ENCODE measurements around the gene TRAPPC10.

The TRAPPC10 gene

GRCh38 chr21:44028287-44028659 is 16.2 kb downstream of the TRAPPC10 start:
- Histone ChIP-seq H3K79me1 (ENCODE audit: low read depth, low read length) (peaks cover 17% of the 10 kb centered on the region), H3K14ac (ENCODE audit: low read length) (no peak overlapping the region), H3K4ac (ENCODE audit: low read length) (no peak overlapping the region), H3K18ac (ENCODE audit: low read length) (no peak overlapping the region), H2BK120ac (ENCODE audit: low read depth, low read length) (no peak overlapping the region), H3K23ac (ENCODE audit: low read depth, low read length, poor library complexity) (no peak overlapping the region), H2AFZ (ENCODE audit: low read length) (no peak overlapping the region), H4K91ac (ENCODE audit: low read depth, low read length, poor library complexity) (no peak overlapping the region), H3K9me3 (replicated peaks in 1 of 2; ENCODE audit: control insufficient read depth in 2 of 2, insufficient read depth in 1 of 2, low read depth in 1 of 2, low read length in 2 of 2) (peaks cover 0 to 7% of the 10 kb centered on the region in 2 donors), H3K4me1 (ENCODE audit: control insufficient read depth in 2 of 2, insufficient read depth in 1 of 2, low read depth in 1 of 2, low read length in 2 of 2) (peaks cover 4 to 17% of the 10 kb centered on the region in 2 donors), H3K36me3 (replicated peaks in 1 of 2; ENCODE audit: control insufficient read depth in 2 of 2, insufficient read depth in 2 of 2, low read length in 2 of 2) (peaks cover 2 to 15% of the 10 kb centered on the region in 2 donors), H3K27ac (replicated peaks; ENCODE audit: low read length) (no peak overlapping the region), H3K27me3 (ENCODE audit: control insufficient read depth in 3 of 3, insufficient read depth in 3 of 3, low read depth in 1 of 3, low read length in 3 of 3) (no peaks in the 10 kb centered on the region), H3K4me3 (ENCODE audit: low read length in 2 of 2) (no peak overlapping the region), H2BK12ac (ENCODE audit: low read length) (no peak overlapping the region), H3K9ac (ENCODE audit: low read depth, low read length, poor library complexity) (no peak overlapping the region), H2AK5ac (ENCODE audit: low read depth, low read length) (no peak overlapping the region), H2BK15ac (ENCODE audit: low read length) (no peak overlapping the region), H3K4me2 (ENCODE audit: insufficient read depth, low read length, poor library complexity, severe bottlenecking) (no peak overlapping the region), H4K8ac (ENCODE audit: low read depth, low read length) (no peak overlapping the region), H2BK5ac (ENCODE audit: low read length) (no peak overlapping the region)
- DNase-seq (ENCODE audit: low spot score): no peak
- WGBS, 2 donors (ENCODE audit: extremely low coverage in 2 of 2, insufficient read length in 2 of 2, insufficient replicate concordance in 1 of 2): no CpG with 5 or more reads among the region's 6 CpGs

GRCh38 chr21:44029460-44030087 is 17.5 kb downstream of the TRAPPC10 start:
- Histone ChIP-seq H2AK5ac (ENCODE audit: low read depth, low read length) (no peak overlapping the region), H2BK120ac (ENCODE audit: low read depth, low read length) (no peak overlapping the region), H3K79me1 (ENCODE audit: low read depth, low read length) (peaks cover 17% of the 10 kb centered on the region), H2BK15ac (ENCODE audit: low read length) (no peak overlapping the region), H3K27ac (replicated peaks; ENCODE audit: low read length) (no peak overlapping the region), H3K4me1 (ENCODE audit: control insufficient read depth in 2 of 2, insufficient read depth in 1 of 2, low read depth in 1 of 2, low read length in 2 of 2) (peaks cover 4 to 17% of the 10 kb centered on the region in 2 donors), H2BK5ac (ENCODE audit: low read length) (no peak overlapping the region), H3K9ac (ENCODE audit: low read depth, low read length, poor library complexity) (no peak overlapping the region), H3K14ac (ENCODE audit: low read length) (no peak overlapping the region), H3K23ac (ENCODE audit: low read depth, low read length, poor library complexity) (peak overlapping the region; percentile 92), H3K4me2 (ENCODE audit: insufficient read depth, low read length, poor library complexity, severe bottlenecking) (no peak overlapping the region), H4K8ac (ENCODE audit: low read depth, low read length) (no peak overlapping the region), H3K9me3 (replicated peaks in 1 of 2; ENCODE audit: control insufficient read depth in 2 of 2, insufficient read depth in 1 of 2, low read depth in 1 of 2, low read length in 2 of 2) (peaks cover 0 to 7% of the 10 kb centered on the region in 2 donors), H2BK12ac (ENCODE audit: low read length) (no peak overlapping the region), H3K27me3 (ENCODE audit: control insufficient read depth in 3 of 3, insufficient read depth in 3 of 3, low read depth in 1 of 3, low read length in 3 of 3) (no peaks in the 10 kb centered on the region), H3K4ac (ENCODE audit: low read length) (no peak overlapping the region), H4K91ac (ENCODE audit: low read depth, low read length, poor library complexity) (no peak overlapping the region), H3K18ac (ENCODE audit: low read length) (no peak overlapping the region), H3K36me3 (replicated peaks in 1 of 2; ENCODE audit: control insufficient read depth in 2 of 2, insufficient read depth in 2 of 2, low read length in 2 of 2) (peaks cover 6 to 26% of the 10 kb centered on the region in 2 donors), H3K4me3 (ENCODE audit: low read length in 2 of 2) (no peak overlapping the region), H2AFZ (ENCODE audit: low read length) (no peak overlapping the region)
- no CpG with 5 or more reads among the region's 6 CpGs for WGBS, 2 donors (ENCODE audit: extremely low coverage in 2 of 2, insufficient read length in 2 of 2, insufficient replicate concordance in 1 of 2)
- no peak for DNase-seq (ENCODE audit: low spot score)

DNA sequence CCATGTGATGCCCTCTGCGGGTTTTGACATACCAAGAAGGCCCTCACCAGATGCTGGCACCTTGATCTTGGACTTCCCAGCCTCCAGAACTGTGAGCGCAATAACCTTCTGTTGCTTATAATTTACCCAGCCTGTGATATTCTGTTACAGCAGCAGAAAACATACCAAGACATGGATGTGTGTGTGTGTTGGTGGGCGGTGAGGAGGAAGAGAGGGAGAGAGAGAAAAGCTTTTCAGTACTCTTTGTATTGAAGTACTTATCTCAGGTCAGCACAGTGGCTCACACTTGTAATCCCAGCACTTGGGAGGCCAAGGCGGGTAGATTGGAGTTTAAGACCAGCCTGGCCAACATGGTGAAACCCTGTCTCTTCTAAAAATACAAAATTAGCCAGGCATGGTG is 23.1 kb downstream of the TRAPPC10 start:
- H3K4me2 ChIP-seq (ENCODE audit: insufficient read depth, low read length, poor library complexity, severe bottlenecking): no peak overlapping the region
- no peak overlapping the region for H4K8ac ChIP-seq (ENCODE audit: low read depth, low read length)
- H2BK15ac ChIP-seq (ENCODE audit: low read length): no peak overlapping the region
- no peak overlapping the region for H2BK120ac ChIP-seq (ENCODE audit: low read depth, low read length)
- H3K18ac ChIP-seq (ENCODE audit: low read length): no peak overlapping the region
- no peak overlapping the region for H2AK5ac ChIP-seq (ENCODE audit: low read depth, low read length)
- H4K91ac ChIP-seq (ENCODE audit: low read depth, low read length, poor library complexity): no peak overlapping the region
- H3K36me3 ChIP-seq (replicated peaks in 1 of 2; ENCODE audit: control insufficient read depth in 2 of 2, insufficient read depth in 2 of 2, low read length in 2 of 2): peaks cover 34 to 70% of the 10 kb centered on the region in 2 donors
- no peak overlapping the region for H3K14ac ChIP-seq (ENCODE audit: low read length)
- peaks cover 2% of the 10 kb centered on the region for H3K79me1 ChIP-seq (ENCODE audit: low read depth, low read length)
- H2AFZ ChIP-seq (ENCODE audit: low read length): no peak overlapping the region
- H3K4me1 ChIP-seq (ENCODE audit: control insufficient read depth in 2 of 2, insufficient read depth in 1 of 2, low read depth in 1 of 2, low read length in 2 of 2): no peaks in the 10 kb centered on the region
- no peaks in the 10 kb centered on the region for H3K9me3 ChIP-seq (replicated peaks in 1 of 2; ENCODE audit: control insufficient read depth in 2 of 2, insufficient read depth in 1 of 2, low read depth in 1 of 2, low read length in 2 of 2)
- no peak overlapping the region for H2BK12ac ChIP-seq (ENCODE audit: low read length)
- no peak overlapping the region for H2BK5ac ChIP-seq (ENCODE audit: low read length)
- no CpG with 5 or more reads among the region's 4 CpGs for WGBS, 2 donors (ENCODE audit: extremely low coverage in 2 of 2, insufficient read length in 2 of 2, insufficient replicate concordance in 1 of 2)
- no peak overlapping the region for H3K23ac ChIP-seq (ENCODE audit: low read depth, low read length, poor library complexity)
- H3K9ac ChIP-seq (ENCODE audit: low read depth, low read length, poor library complexity): no peak overlapping the region
- H3K27me3 ChIP-seq (ENCODE audit: control insufficient read depth in 3 of 3, insufficient read depth in 3 of 3, low read depth in 1 of 3, low read length in 3 of 3): no peaks in the 10 kb centered on the region
- no peak overlapping the region for H3K4me3 ChIP-seq (ENCODE audit: low read length in 2 of 2)
- no peak overlapping the region for H3K4ac ChIP-seq (ENCODE audit: low read length)
- no peak overlapping the region for H3K27ac ChIP-seq (replicated peaks; ENCODE audit: low read length)
- no peak for DNase-seq (ENCODE audit: low spot score)

DNA sequence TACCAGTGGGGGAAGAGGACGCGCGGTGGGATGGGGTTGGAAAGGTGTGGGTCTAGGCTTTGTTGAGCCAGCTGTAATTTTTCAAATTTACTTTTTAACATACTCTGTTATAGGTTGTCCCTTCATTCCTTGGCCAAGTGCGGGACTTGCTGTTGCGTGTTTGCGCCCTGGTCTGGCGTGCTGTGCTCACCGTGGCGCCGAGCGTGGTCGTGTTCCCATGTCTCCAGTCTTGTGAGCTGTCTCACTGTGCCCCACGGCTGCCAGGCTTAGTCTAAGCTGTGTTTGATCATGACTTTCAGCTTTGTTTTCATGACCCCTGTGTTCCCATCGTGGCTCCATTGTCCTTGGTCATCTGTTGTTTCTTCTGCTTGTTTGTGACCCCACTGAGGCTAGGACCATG is 26.0 kb downstream of the TRAPPC10 start:
- H4K8ac ChIP-seq (ENCODE audit: low read depth, low read length): no peak overlapping the region
- no peaks in the 10 kb centered on the region for H3K9me3 ChIP-seq (replicated peaks in 1 of 2; ENCODE audit: control insufficient read depth in 2 of 2, insufficient read depth in 1 of 2, low read depth in 1 of 2, low read length in 2 of 2)
- H3K36me3 ChIP-seq (replicated peaks in 1 of 2; ENCODE audit: control insufficient read depth in 2 of 2, insufficient read depth in 2 of 2, low read length in 2 of 2): peaks cover 31 to 70% of the 10 kb centered on the region in 2 donors
- H4K91ac ChIP-seq (ENCODE audit: low read depth, low read length, poor library complexity): no peak overlapping the region
- no peak overlapping the region for H2AFZ ChIP-seq (ENCODE audit: low read length)
- DNase-seq (ENCODE audit: low spot score): no peak
- H3K4me1 ChIP-seq (ENCODE audit: control insufficient read depth in 2 of 2, insufficient read depth in 1 of 2, low read depth in 1 of 2, low read length in 2 of 2): no peaks in the 10 kb centered on the region
- H2BK12ac ChIP-seq (ENCODE audit: low read length): no peak overlapping the region
- no peak overlapping the region for H3K18ac ChIP-seq (ENCODE audit: low read length)
- H3K14ac ChIP-seq (ENCODE audit: low read length): no peak overlapping the region
- no peak overlapping the region for H2BK5ac ChIP-seq (ENCODE audit: low read length)
- H3K27me3 ChIP-seq (ENCODE audit: control insufficient read depth in 3 of 3, insufficient read depth in 3 of 3, low read depth in 1 of 3, low read length in 3 of 3): no peaks in the 10 kb centered on the region
- H3K27ac ChIP-seq (replicated peaks; ENCODE audit: low read length): no peak overlapping the region
- H2AK5ac ChIP-seq (ENCODE audit: low read depth, low read length): no peak overlapping the region
- H3K9ac ChIP-seq (ENCODE audit: low read depth, low read length, poor library complexity): no peak overlapping the region
- no peaks in the 10 kb centered on the region for H3K79me1 ChIP-seq (ENCODE audit: low read depth, low read length)
- H3K4me3 ChIP-seq (ENCODE audit: low read length in 2 of 2): no peak overlapping the region
- no peak overlapping the region for H3K4ac ChIP-seq (ENCODE audit: low read length)
- no peak overlapping the region for H2BK15ac ChIP-seq (ENCODE audit: low read length)
- H3K23ac ChIP-seq (ENCODE audit: low read depth, low read length, poor library complexity): no peak overlapping the region
- no CpG with 5 or more reads among the region's 14 CpGs for WGBS, 2 donors (ENCODE audit: extremely low coverage in 2 of 2, insufficient read length in 2 of 2, insufficient replicate concordance in 1 of 2)
- H3K4me2 ChIP-seq (ENCODE audit: insufficient read depth, low read length, poor library complexity, severe bottlenecking): no peak overlapping the region
- no peak overlapping the region for H2BK120ac ChIP-seq (ENCODE audit: low read depth, low read length)
